Fibroblast of peridontal ligament (primary cell): ENCODE data around the gene NACC2.
"Not testable (repeated sequence)": the region's sequence is repeated elsewhere in the genome, so short reads cannot be mapped to it uniquely, and the experiment has no call there.

Experiments used
- DNase-seq: peaks from one replicate; pipeline ENCODE4 v3.0.0-alpha.2; 2010; ENCODE audit errors: extremely low read depth

Gene NACC2

DNA sequence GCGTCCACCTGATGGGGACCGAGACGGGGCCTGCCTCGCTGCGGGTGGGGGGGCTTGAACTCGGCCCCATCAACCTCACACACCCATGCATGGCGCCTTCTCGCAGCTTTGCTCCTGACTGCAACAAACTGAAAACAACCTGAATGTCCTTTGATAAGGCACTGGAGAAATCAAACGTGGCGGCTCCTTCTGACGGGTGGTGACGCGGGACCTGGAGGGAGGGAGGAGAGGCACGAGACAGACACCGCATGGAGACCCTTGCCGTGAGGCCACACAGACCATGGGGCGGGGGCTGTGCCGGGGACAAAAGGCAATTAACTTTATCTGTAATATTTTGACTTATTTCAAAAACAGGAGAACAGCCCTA is 48.6 kb downstream of the NACC2 start:
- no peak for DNase-seq

DNA sequence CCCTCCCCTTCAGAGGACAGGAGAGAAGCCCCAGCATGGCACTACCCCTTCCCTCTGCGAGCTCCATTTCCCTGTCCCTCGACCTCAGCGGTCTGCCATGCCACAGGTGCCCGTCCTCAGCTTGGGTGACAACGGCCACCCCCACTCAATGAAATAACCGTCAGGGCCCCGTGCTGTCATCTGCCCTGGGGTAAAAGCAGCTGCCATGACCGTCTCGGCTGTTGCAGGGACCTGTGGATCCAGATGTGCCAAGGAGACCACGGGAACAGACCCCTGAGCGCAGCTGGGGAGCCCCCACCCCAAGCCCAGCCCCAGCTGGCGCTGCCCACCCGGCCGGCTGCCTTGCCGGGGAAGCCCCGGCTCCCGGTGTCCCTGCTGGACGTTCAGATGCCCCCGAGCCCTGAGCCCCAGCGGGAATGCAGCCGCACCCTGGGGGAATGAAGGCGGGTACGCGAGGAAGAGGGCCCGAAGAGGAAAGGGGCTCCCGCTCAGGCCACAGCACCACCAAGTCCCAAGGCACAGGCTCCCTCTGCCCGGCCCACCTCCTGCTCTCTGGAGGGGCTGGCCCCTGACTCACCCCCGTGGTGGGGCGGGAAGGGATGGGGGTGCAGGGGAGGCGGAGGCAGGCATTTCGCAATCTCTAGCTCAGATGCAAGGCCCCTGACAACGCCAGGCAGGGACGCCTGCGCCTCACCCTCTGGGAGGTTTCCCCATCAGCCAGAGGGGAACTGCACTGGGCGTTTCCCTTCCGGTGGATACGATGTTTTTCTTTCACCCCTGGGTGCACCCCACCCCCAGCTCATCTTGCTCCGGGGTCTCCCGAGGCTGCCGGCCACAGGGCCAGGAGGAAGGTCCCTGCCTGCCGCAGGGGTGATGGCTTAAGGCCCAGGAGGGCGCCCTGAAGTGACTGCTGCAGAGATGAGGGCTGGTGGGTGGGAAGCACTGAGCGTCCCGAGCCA is 49.2 kb downstream of the NACC2 start:
- no peak for DNase-seq

DNA sequence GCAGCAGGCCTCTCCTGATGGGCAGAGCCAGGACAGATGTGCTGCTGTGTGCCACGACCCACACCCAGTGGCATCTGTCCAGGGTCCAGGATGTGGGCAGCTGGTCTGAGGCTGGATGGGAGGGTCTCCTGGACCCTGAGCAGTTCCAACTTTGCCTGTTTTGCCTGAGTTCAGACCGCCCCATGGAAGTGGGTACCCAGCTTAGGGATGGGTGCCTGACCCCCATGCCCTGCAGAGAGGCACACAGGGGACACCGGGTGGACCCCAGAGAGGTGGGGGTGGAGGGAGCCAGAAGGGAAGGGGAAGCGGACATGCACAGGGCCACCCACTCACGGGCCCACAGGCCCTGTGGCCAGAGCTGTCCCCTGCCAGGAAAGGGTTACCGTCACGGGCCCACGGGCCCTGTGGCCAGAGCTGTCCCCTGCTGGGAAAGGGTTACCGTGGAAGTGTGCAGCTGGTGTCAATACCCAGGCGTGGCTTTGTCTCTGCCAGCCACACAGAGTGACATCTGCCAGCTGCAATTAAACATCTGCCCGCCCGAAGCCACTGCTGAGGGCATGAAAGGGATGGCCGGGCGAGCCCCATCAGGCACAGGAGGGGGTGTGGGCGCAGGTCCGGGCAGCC is 50.0 kb downstream of the NACC2 start:
- DNase-seq = no peak

DNA sequence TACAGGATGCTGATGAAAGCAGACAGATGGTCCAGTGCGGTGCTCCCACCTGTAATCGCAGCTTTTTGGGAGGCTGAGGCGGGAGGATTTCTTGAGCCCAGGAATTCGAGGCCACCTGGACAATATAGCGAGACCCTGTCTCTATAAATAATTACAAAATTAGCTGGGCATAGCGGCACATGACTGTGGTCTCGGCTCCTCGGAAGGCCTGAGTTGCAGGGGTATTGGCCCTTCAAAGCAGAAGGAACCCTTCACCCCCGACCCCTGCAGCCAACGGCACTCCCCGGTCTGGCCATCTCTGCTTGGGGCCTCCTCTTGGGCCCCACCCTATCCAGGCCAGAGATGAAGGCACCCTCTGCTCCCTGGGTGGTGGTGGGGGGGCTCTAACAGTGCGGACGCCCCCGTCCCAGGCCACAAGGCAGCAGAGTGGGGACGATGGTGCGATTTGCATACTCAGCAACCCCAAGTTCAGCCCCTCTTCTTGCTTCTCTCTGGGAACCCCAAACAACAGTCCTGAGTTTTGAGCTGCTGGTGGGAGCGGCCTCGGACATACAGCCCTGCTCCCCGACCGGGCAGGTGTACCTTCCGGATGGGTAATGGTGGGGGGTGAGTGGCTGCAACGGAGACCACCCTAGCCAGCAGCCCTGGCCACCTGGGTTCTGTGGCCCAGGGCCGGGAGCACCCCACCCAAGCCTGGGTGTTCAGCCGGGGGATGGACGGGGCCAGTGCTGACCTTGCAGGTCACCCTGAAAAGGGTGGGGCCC is 50.7 kb downstream of the NACC2 start:
- no peak for DNase-seq

DNA sequence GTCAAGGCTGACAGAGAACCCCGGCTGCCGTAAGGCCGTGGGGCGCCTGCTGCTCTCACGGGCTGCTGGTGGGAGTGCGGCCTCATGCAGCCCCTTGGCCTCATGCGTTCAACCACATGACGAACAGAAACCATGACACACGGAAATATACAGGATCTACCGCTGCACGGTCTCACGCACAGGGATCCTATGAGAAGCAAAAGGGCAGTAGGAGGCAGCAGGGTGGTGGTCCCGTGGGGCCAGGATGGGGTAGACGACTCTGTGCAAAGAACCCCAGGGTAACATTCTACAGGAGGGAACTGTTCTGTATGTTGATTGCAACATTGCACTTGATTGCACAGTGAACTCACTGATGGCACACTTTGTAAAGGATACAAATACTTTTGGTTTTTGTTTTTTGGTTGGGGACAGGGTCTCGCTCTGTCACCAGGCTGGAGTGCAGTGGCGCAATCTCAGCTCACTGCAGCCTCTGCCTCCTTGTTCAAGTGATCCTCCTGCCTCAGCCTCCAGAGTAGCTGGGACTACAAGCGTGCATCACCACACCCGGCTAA is 51.6 kb downstream of the NACC2 start:
- no peak for DNase-seq

DNA sequence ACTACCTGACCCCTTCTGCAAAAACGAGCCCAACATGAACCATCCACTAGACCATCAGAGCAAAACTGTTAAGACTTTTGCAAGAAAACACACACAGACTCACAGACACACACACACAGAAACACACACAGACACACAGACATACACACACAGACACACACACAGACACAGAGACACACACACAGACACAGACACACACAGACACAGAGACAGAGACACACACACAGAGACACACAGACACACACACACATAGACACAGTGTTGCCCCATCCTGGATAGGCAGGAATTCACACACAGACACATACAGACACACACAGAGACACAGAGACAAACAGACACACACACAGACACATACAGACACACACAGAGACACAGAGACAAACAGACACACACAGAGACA is 52.5 kb downstream of the NACC2 start:
- no peak for DNase-seq

DNA sequence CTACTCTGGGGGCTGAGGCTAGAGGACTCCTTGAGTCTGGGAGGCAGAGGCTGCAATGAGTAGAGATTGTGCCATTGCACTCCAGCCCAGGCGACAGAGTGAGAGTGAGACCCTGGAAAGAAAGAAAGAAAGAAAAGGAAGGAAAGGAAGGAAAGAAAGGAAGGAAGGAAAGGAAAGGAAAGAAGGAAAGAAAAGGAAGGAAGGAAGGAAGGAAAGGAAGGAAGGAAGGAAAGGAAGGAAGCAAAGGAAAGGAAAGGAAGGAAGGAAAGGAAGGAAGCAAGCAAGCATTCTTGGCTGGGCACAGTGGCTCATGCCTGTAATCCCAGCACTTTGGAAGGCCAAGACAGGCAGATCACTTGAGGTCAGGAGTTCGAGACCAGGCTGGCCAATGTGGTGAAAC is 54.2 kb downstream of the NACC2 start:
- not testable (repeated sequence) for DNase-seq

DNA sequence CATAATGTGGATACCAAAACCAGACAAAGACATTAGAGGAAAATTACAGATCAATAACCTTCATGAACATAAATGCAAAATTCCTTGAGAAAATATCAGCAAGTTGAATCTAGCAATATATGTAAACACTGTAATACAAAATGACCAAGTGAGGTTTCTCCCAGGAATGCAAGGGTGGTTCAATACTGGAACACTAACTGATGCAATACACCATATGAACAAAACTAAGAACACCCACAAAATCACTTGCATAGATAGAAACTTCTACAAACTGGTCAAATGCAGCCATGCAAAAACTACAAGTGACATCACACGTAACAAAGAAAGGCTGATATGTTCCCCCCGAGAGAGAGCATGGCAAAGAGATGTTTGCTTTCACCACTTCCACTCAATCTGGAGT is 55.6 kb downstream of the NACC2 start:
- no peak for DNase-seq

DNA sequence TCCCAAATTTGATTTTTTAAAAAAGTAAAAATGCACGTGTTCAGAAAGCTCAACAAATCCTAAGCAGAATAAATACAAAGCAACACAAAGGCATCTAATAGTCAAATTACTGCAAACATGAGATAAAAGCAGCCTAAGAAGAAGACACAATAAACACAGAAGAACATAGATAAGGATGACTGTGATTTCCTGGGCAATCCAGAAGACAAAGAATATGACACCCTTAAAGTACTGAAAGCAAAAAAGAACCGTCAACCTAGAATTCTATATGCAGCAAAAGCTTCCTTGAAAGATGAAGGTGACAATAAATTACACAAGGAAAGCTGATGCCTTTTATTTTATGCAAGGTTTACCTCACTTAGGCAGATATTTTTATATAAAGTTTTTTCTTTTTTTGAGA is 58.2 kb downstream of the NACC2 start:
- DNase-seq = no peak

DNA sequence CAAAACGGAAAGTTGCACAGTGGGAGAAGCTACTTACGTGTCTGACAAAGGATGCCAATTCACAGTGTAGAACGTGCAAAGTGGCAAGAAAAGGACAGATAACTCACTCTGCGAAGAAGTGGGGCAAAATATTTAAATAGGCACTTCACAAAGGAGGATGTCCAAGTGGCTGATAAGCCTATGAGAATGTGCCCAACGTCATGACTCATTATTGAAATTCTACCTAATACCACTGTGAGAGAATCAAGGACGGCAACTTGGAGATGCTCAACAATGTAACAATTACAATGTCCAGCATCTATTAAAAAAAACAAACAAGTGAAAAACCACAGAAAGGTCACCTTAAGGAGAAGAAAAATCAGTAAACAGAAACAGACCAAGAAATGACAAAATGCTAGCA is 59.0 kb downstream of the NACC2 start:
- DNase-seq = no peak

DNA sequence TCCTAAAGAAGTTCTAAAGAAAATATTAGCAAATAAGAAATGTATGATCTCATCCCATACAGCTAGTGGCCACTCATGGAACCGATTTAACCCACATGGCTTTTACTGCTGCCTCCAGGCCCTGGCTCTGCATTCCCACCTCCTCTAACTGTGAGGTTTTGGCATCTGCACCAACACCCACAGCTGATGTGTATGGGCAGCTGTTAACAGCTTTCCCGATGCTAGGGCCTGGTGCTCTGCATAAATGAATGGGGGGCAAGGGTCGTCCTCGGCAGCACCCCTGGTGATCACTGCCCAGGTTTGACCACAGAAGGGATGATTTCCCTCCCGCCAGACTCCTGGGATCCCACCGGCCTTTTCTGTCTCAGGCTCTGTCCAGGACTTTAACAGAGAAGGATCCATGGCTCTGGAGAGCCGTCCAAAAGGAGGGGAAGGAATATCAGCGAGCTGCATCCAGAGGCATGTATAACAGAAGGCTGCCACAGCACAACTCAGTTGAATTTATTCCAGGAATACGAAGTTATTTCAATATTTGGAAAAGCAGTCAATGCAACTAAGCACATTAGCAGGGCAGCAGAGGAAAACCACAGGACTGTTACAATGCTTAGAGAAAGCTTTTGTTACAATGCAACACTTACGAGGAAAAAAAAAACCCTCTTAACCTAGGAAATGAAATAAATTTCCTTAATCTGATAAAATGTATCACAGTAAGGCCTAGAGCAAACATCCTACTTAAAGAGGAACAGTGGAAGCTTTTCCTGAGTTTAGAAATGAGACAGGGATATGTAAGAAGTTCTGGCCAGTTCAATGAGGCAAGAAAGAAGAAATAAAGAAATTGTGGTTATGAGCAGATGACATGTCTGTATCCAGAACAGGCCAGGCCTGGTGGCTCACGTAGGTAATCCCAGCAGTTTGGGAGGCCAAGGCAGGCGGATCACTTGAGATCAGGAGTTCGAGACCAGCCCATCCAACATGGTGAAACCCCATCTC is 63.1 kb downstream of the NACC2 start:
- peak; percentile 59 for DNase-seq

DNA sequence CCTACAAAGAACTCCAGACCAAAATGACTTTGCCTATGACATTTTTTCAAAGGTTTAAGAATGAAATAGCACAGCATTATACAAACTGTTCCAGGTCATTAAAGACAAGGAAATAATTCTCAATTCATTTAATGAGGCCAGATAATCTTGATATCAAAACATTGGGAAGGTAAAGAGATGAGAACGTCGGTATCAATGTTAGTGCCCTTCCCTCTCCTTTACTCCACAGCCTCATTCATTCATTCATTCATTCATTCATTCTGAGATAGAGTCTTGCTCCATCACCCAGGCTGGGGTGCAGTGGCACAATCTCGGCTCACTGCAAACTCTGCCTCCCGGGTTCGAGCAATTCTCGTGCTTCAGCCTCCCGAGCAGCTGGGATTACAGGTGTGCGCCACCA is 64.0 kb downstream of the NACC2 start:
- no peak for DNase-seq

DNA sequence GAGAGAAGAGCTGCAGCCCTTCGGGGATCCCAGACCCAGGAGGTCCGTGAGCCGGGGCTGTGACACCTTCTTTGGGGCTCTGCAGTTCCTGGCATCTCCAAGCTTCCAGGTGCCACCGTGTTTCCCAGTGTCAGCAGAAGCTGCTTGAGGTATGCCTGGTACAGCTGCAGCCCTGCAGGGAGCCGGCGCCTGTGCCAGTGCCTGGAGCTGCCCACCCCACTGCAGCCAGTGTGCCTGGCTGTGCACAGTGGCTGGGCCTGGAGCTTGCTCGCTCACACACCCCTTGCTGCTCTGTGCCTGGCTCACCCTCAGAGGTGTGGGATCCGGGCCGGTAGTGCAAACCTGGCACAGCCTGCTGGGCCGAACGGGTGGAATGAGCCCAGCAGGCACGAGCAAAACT is 65.5 kb downstream of the NACC2 start:
- no peak for DNase-seq

DNA sequence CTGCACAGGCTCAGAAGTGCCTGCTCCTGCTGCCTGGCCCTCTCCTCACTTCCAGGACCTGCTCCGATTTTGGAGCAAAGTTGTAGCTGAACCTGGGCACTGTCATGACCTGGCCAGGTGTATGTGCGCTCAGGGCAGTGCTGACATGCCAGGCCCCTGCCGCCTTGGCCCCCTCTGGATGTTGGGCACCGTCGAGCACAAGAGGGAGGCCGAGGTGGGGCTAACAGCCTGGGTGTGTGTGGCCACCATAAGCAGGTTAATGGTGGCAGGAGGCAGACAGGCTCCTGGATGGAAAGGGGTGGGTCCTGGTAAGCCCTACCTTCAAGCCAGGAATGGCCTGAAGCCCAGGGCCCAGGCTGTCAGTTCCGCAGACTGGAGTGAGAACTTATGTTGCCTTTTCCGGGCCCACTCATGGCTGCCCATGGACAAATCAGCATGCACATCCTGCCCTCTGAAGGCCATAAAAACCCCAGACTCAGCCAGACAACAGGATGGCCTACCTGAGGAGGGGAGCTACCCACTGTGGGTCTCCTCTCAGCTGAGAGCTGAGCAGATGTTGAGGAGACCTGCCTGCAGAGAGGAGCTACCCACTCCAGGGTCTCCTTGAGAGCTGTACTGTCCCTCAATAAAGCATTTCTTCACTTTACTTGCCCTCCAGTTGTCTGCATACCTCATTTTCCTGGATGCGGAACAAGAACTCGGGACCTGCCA is 66.2 kb downstream of the NACC2 start:
- no peak for DNase-seq

DNA sequence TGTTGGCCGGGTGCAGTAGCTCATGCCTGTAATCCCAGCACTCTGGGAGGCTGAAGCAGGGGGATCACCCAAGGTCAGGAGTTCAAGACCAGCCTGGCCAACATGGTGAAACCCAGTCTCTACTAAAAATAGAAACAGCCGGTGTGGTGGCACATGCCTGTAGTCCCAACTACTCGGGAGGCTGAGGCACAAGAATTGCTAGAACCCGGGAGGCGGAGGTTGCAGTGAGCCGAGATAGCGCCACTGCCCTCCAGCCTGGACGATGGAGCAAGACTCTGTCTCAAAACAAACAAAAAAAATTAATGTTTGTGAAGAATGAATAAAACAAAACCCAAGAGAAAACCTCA is 68.2 kb downstream of the NACC2 start:
- DNase-seq = not testable (repeated sequence)

DNA sequence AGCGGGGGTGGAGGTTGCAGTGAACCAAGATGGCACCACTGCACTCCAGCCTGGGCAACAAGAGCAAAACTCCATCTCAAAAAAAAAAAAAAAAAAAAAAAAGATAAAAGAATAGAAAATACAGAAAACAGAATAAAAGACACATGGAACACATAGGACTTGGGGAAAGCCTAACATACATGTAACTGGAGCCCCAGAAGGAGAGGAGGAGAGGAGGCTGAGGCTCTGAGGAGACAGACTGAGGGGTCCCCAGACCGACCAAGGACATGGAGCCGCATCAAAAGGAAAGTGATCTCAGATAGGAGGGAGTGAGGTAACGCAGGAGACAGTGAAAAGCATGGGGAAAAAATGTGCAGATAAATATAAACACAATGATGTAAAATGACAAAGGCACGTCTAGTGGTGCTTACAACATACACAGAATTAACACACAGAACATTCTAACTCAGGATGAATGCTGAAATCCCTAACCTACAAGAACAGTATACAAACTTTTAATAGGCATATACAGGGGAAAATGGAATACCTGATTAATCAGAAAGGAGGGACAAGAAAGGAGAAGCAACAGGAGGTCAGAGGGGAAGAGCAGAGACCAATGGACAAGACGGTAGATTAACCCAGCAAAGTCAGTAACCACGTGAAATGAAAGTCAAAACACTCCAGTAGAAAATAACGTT is 68.7 kb downstream of the NACC2 start:
- no peak for DNase-seq

DNA sequence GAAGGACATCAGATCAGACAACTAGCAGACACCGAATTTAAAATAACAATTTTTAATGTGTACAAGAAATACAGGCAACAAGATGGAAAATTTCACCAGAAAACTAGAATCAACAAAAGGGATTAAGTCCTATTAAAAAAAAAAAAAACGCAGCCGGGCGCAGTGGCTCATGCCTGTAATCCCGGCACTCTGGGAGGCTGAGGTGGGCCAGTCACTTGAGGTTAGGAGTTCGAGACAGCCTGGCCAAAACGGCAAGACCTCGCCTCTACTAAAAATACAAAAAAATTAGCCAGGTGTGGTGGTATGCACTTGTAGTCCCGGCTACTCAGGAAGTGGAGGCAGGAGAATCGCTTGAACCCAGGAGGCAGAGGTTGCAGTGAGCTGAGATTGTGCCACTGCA is 69.6 kb downstream of the NACC2 start:
- no peak for DNase-seq

DNA sequence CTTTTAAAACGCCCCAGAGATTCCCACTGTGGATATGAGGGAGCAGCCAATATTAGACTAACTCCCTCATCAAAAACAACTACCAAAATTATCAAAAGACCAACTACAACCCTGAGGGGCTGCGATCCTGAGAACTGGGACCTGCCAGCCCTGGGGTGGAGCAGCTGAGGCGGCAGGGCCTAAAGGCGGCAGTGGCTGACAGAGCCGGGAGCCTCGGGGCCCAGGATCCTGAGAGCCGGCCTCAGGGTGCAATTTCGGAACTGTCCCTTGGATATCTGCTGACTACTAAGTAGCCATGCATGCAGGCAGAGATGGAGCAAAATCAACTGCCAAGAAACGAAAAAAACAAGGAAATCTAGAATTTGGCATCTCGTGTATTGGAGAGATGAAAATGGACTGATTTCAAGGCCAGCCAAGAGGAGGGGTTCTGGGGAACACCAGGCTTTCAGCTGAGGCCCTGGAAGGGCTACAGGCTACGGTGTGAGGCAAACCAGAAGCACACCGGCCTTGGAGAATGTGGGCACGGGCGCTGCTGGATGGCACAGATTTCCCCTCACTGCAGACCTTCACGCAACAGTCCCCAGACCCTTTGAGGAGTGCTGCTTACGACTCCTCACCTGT is 70.3 kb downstream of the NACC2 start:
- no peak for DNase-seq

DNA sequence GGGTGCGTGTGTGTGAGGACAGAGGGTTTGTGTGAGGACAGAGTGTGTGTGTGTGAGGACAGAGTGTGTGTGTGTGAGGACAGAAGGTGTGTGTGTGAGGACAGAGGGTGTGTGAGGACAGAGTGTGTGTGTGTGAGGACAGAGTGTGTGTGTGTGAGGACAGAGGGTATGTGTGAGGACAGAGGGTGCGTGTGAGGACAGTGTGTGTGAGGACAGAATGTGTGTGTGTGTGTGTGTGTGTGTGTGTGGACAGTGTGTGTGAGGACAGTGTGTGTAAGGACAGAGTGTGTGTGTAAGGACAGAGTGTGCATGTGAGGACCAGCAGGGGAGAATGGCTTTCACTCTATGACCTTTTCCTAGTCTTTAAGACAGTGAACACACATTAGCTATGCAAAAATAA is 70.8 kb downstream of the NACC2 start:
- DNase-seq = no peak
